H1 (cell line): ENCODE results near the gene WWC2. TPM values are rescaled to one million over a fixed set of nuclear protein-coding genes. Genes with fewer than 3 reads are reported as not detected.

Experiments
- CHD1 ChIP-seq: IDR thresholded peaks from 2 replicates; pipeline ENCODE4 v1.6.1; 2012; ENCODE audit warnings: low read depth, low read length, improper control_type of control experiment
- HDAC2 ChIP-seq, 2 experiments: fragments of 300-600 bp in 1 of 2; sonication (generic) in 1 of 2; IDR thresholded peaks; 2 replicates each; pipeline ENCODE4 v1.6.1; 2011 to 2012; ENCODE audit warnings: low read depth in 2 of 2, low read length in 2 of 2, mild to moderate bottlenecking in 2 of 2, moderate library complexity in 2 of 2, borderline replicate concordance in 1 of 2, inconsistent platforms in 1 of 2
- HDAC6 ChIP-seq: IDR thresholded peaks from one replicate; pipeline ENCODE4 v1.7.1; 2012; ENCODE audit warnings: low read depth, mild to moderate bottlenecking, inconsistent platforms, low read length, moderate library complexity
- MAFK ChIP-seq: IDR thresholded peaks from 2 replicates; pipeline ENCODE4 v1.6.1; 2012; ENCODE audit warnings: low read depth, mild to moderate bottlenecking, improper control_type of control experiment, low read length
- TAF1 ChIP-seq: IDR thresholded peaks from 2 replicates; pipeline ENCODE4 v1.6.1; 2011; ENCODE audit warnings: mild to moderate bottlenecking, low read depth, low read length
- ZNF274 ChIP-seq: IDR thresholded peaks from 2 replicates; pipeline ENCODE4 v1.7.0; 2012; ENCODE audit warnings: low read length, borderline replicate concordance; ENCODE audit errors: extremely low read depth
- polyA plus RNA-seq, 7 experiments: library from polyadenylated mRNA; depleted of rRNA in 3 of 7; stranded (reverse) in 5 of 7; unstranded in 2 of 7; fragments of >200 nt in 5 of 7; fragments of 200-250 nt in 2 of 7; gene quantifications; 1 replicate in 5 of 7; 2 replicates in 1 of 7; 4 replicates in 1 of 7; pipeline versions ENCODE4 v1.2.1 to v1.2.3, GENCODE V29; 2011 to 2013; ENCODE audit warnings: missing spikeins in 2 of 7, mixed read lengths in 2 of 7
- total RNA-seq: library from RNA; stranded (reverse); fragmentation: NEBNext Ultra II Directional; extraction: Animal tissue kit (Norgen Biotek cat#: 25700); gene quantifications from 2 replicates; pipeline ENCODE4 v1.2.1, GENCODE V29; 2021

Gene WWC2
- total and polyA plus RNA-seq, 2 of the 8 experiments (the other 6 are each of a cell fraction or from before 2014, with no cell fraction given) = 17.6 to 135 TPM

- TF ChIP-seq CHD1 (no peak), ZNF274 (no peak), HDAC6 (no peak), TAF1 (no peak), MAFK (no peak), HDAC2 (IDR thresholded peaks at IDR 0.05; ENCODE audit: borderline replicate concordance in 1 of 2, low read depth in 2 of 2, low read length in 2 of 2) (no peak)
Observed at GRCh38 chr4:183072176-183072575, 26.9 kb upstream of the WWC2 start (continued).
